HG03442 (cell line): ENCODE measurements around the gene HILPDA.
A peak's percentile ranks its signal among the peaks of the same experiment; 100 is the strongest.
"Not testable (repeated sequence)": the region's sequence is repeated elsewhere in the genome, so short reads cannot be mapped to it uniquely, and the experiment has no call there.

ENCODE experiments used
- ATAC-seq: cut with Tn5 transposase; IDR thresholded peaks from one replicate; pipeline ENCODE4 v1.9.1; 2021; ENCODE audit warnings: mild to moderate bottlenecking, moderate library complexity; ENCODE audit not compliant: unreplicated experiment

HILPDA gene

DNA sequence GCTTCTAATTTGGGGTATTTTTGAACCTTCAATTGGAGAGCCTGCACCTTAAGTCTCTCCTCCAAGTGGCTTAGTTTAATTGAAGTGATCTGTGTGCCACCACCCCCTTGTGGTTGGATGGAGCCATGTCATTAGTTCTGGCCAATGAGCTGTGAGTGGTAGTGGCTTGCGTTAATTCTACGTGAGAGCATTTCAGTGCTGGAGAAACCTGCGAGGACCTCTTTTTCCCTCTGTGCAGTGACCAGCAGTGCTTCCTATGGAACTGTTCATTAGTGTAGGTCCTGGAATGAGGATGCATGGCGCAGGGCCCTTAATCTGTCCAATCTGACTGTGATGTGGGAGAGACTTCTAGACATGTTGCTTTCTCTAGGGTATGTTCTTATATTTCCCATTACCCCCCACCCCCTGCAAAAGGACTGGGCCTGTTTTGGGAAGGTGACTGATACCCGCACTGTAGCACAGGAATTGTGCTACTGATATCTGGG, 3.8 kb downstream of the HILPDA start:
- peak; percentile 40 for ATAC-seq

DNA sequence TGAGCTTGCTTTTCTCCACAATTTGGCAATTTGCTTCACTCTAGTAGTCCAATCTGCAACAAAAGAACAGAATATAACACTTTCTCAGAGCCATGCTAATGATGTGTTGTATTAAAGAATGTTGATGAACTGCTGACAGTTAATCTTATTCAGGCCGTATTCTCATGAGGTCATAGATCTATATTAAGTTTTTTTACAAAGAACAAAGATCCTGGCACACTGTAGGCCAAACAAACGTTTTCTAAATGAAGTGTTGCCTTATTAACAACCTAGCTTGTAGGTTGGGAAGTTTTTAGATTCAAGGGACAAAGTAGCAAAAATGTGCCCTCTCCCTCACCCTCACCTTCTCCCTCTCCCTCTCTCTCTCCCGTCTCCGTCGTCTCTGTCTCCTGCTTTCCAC, 6.8 kb downstream of the HILPDA start:
- no peak for ATAC-seq

DNA sequence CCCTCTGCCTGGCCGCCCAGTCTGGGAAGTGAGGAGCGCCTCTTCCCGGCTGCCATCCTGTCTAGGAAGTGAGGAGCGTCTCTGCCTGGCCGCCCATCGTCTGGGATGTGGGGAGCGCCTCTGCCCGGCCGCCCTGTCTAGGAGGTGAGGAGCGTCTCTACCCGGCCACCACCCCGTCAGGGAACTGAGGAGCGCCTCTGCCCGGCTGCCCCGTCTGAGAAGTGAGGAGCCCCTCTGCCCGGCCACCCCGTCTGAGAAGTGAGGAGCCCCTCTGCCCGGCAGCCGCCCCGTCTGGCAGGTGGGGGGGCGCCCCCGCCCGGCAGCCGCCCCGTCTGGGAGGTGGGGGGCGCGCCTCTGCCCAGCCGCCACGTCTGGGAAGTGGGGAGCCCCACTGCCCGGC, 7.7 kb downstream of the HILPDA start:
- ATAC-seq = not testable (repeated sequence)

DNA sequence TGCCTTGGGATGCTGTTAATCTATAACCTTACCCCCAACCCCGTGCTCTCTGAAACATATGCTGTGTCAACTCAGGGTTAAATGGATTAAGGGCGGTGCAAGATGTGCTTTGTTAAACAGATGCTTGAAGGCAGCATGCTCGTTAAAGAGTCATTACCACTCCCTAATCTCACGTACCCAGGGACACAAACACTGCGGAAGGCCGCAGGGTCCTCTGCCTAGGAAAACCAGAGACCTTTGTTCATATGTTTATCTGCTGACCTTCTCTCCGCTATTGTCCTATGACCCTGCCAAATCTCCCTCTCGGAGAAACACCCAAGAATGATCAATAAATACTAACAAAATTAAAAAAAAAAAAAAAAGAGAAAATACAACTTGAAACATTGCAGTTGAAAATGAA, 8.3 kb downstream of the HILPDA start:
- ATAC-seq = not testable (repeated sequence)

DNA sequence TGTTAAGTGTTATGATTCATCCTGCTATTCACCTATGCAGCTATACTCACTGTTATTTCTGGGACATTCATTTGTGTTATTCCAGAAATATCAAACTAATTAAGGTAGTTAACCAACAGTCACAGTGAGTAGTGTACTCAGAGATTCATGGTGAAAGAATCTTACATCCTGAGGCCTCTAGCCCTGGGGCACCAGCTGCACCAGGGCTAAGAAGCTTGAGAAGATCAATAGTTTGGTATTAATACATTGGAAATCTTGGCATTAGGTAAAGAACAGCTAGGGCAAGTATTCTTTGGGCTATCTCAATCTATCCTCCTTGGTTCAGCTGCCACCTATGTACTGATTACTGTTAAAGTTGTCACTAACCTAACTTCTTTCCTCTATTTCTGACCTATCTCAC, 11.2 kb downstream of the HILPDA start:
- not testable (repeated sequence) for ATAC-seq

DNA sequence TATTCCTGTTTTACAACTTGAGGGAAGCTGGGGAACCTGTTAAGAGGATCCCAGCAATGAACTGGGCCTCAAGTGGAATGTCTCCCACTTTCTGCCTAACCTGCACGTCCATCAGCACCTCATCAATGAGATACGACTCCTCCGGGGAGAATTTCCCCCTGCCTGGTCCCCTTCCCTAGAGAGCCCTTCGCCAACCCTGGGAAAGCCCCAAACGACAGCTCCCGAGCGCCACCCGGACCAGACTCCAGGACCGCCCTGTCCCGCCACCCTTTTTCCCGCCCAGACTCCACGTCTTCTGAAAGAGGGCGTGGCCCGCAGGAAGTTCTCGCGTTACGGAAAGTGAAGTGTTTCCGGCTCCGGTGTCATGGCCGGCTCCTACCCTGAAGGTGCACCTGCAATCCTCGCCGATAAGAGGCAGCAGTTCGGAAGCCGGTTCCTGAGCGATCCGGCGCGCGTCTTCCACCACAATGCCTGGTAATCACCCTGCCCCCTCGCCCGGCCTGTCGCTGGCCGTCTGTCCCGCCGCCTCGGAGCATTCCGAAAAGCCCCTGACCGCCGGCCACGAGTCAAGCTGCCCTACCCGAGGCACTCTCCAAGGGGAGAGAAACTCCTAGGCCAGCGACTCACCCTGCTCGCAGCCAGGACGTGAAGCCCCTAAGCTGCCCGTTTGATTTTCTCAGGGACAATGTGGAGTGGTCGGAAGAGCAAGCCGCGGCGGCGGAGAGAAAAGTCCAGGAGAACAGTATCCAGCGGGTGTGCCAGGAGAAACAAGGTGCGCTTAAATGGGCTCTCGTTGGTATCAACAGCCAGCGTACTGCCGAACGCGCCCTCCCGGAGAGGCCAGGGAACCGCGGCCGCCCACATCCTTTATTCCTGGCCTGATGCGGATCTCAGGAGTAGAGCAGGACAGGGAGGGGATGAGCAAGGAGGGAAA, 21.0 kb downstream of the HILPDA start, which contains the start of gene METTL2B:
TSS of gene METTL2B (plus strand) at position 347 of the 934 bp plus-strand sequence. CDS start at position 365, 18 bp downstream.
- peak; percentile 95 for ATAC-seq

DNA sequence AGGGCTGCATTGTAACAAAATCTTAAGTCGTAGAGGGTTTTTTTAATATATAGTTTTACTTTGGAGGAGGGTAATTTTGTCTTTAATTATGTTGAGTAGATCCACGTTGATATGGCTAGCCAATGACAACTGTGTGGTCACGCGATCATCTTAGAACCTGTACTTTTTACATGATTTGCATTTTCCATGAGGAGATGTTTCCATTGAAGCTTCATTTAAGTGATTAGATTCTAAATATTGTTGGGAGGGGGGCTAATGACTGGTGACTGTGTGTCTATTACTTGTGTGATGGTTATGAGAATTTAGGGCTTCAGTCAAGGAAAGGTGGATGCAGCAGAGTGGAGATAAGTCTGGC, 21.6 kb downstream of the HILPDA start:
- not testable (repeated sequence) for ATAC-seq

DNA sequence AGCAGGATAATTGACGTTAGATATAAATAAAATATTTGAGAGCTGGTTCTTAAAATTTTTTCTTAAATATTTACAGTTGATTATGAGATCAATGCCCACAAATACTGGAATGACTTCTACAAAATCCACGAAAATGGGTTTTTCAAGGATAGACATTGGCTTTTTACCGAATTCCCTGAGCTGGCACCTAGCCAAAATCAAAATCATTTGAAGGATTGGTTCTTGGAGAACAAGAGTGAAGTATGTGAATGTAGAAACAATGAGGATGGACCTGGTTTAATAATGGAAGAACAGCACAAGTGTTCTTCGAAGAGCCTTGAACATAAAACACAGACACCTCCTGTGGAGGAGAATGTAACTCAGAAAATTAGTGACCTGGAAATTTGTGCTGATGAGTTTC, 23.4 kb downstream of the HILPDA start:
- not testable (repeated sequence) for ATAC-seq

DNA sequence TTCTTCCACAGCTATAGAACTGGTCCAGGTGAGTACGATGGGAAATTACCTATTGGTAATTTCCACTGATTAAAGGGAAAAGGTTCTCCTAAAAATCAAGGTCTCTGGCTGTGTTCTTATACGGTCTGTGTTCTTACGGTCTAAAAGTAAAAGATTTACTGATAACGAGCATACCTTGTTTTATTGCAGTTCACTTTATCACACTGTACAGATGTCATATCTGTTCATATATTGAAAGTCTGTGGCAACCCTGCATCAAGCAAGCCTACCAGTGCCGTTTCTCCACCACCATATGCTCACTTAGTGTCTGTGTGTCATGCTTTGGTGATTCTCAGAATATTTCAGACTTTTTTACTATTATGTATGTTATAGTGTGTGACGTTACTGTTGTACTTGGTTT, 32.5 kb downstream of the HILPDA start:
- ATAC-seq = not testable (repeated sequence)

DNA sequence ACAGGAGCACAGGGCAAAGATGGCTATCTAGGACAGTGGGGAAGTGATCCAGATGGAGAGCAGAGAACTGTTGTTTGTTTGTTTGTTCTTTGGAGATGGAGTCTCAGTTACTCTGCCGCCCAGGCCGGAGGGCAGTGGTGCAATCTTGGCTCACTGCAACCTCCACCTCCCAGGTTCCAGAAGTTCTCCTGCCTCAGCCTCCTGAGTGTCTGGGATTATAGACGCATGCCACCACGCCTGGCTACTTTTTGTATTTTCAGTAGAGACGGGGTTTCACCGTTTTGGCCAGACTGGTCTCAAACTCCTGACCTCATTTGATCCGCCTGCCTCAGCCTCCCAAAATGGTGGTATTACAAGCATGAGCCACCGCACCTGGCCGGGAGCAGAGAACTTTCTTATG, 41.7 kb downstream of the HILPDA start:
- no peak for ATAC-seq

DNA sequence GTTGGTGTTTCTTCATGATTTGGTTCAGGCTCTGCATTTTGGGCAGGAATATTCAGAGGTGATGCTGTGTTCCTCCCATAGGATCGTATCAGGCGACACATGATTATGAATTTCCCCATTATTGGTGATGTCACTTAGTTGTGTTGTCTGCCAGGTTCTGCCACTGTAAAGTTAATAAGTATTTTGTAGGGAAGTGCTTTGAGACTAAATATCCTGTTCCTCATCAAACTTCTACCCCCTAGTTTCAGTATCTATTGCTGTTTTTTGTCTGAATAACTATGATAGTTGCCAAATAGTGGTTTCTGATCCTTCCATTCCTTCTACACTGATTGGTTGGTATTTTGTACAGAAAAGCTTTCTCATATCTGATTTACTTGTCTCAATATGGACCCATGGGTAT, 49.7 kb downstream of the HILPDA start:
- ATAC-seq = not testable (repeated sequence)

DNA sequence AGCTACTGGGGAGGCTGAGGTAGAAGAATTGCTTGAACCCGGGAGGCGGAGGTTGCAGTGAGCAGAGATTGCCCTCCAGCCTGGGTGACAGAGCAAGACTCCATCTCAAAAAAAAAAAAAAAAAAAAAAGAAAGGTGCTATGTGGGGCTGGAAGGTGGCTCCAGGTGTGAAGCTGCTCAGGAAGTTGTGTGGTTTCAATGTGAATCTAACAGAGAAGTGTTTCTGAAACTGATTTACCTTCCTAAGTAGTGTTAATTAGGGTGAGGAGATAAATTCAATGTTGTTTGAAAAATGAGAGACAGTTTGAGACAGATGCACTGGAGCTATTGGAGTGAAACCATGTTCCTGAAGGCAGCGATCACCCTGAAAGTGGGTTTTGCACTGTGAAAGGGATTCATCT, 51.1 kb downstream of the HILPDA start:
- peak; percentile 40 for ATAC-seq

DNA sequence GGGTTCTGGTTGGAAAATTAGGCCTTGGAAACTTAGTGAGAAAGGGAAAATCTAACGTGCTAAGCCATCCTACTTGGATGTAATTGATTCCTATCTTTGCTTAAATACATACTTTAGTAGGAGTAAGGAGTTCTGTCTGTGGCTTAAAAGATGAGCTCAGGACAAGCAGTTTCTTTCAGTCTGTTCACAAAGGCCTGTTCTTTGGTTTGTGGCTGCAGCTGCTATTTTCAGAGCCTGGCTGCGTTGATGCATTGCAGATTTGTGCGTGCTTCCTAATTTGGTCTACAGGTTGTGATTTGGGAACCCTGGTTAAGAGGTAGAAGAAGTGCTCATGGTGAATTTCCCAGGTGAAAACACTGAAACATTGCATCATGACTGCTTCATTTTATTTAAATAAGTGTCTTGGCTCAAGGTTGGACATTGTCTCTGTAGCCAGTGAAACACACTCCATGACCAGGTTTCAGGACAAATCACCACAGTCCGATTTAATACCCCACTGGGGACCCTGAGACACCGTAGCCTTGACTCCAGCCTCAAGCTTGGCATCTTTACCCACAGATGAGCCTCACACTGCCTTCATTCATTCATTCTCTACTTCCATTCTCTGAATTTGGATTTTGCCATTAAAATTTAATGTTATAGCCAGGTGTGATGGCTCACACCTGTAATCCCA, 51.8 kb downstream of the HILPDA start:
- ATAC-seq = not testable (repeated sequence)
